ENCODE measurements around the gene HOXB6.
A peak's percentile ranks its signal among the peaks of the same experiment; 100 is the strongest.

HOXB6 gene

GRCh38 chr17:48556576-48557401, 48.0 kb downstream of the HOXB6 start:
- no peak for FAIRE-seq
- no peak for DNase-seq (ENCODE audit: insufficient read length, low spot score)

GRCh38 chr17:48556229-48556575, 48.6 kb downstream of the HOXB6 start:
- DNase-seq (ENCODE audit: insufficient read length, low spot score): no peak
- FAIRE-seq: no peak

- DNase-seq (ENCODE audit: insufficient read length, low spot score) (no peak), FAIRE-seq (no peak)
Observed at GRCh38 chr17:48555258-48556228, 49.2 kb downstream of the HOXB6 start.

GRCh38 chr17:48554412-48555257, 50.2 kb downstream of the HOXB6 start:
- no peak for DNase-seq (ENCODE audit: insufficient read length, low spot score)
- FAIRE-seq: no peak

- peak; percentile 11 for FAIRE-seq
- DNase-seq (ENCODE audit: insufficient read length, low spot score): no peak
Observed at GRCh38 chr17:48553826-48554225, 51.0 kb downstream of the HOXB6 start.

- DNase-seq (ENCODE audit: insufficient read length, low spot score): no peak
- no peak for FAIRE-seq
Observed at GRCh38 chr17:48553190-48553547, 51.6 kb downstream of the HOXB6 start.

- DNase-seq (ENCODE audit: insufficient read length, low spot score) (no peak), FAIRE-seq (peak; percentile 8)
Observed at GRCh38 chr17:48552466-48553189, 52.2 kb downstream of the HOXB6 start.

- DNase-seq (ENCODE audit: insufficient read length, low spot score) (no peak), FAIRE-seq (no peak)
Observed at GRCh38 chr17:48551596-48552465, 53.0 kb downstream of the HOXB6 start.

GRCh38 chr17:48551214-48551555, 53.6 kb downstream of the HOXB6 start:
- FAIRE-seq (no peak), DNase-seq (ENCODE audit: insufficient read length, low spot score) (no peak)

- DNase-seq (ENCODE audit: insufficient read length, low spot score): no peak
- no peak for FAIRE-seq
Observed at GRCh38 chr17:48550502-48551213, 54.1 kb downstream of the HOXB6 start.

GRCh38 chr17:48549914-48550501, 54.8 kb downstream of the HOXB6 start:
- no peak for FAIRE-seq
- no peak for DNase-seq (ENCODE audit: insufficient read length, low spot score)

GRCh38 chr17:48549281-48549630, 55.5 kb downstream of the HOXB6 start:
- no peak for FAIRE-seq
- DNase-seq (ENCODE audit: insufficient read length, low spot score): no peak

GRCh38 chr17:48548523-48549280, 56.1 kb downstream of the HOXB6 start:
- no peak for DNase-seq (ENCODE audit: insufficient read length, low spot score)
- peak; percentile 66 for FAIRE-seq

GRCh38 chr17:48547808-48548522, 56.8 kb downstream of the HOXB6 start:
- no peak for FAIRE-seq
- DNase-seq (ENCODE audit: insufficient read length, low spot score): no peak

- FAIRE-seq: peak; percentile 31
- no peak for DNase-seq (ENCODE audit: insufficient read length, low spot score)
Observed at GRCh38 chr17:48546924-48547807, 57.6 kb downstream of the HOXB6 start.

Data from GM19239 (cell line).